H1 (cell line): ENCODE measurements around the gene MRM2. TPM values are rescaled to one million over a fixed set of nuclear protein-coding genes. Genes with fewer than 3 reads are reported as not detected.

Experiments
- KDM1A ChIP-seq: fragments of 200-600, 300-600 bp; sonication (generic); IDR thresholded peaks from 2 replicates; pipeline ENCODE4 v1.7.1; 2016; ENCODE audit warnings: mild to moderate bottlenecking, low read length, borderline replicate concordance
- POU5F1 ChIP-seq: IDR thresholded peaks from 2 replicates; pipeline ENCODE4 v1.6.1; 2011; ENCODE audit warnings: low read depth, mild to moderate bottlenecking, low read length, moderate library complexity
- SIN3A ChIP-seq, 2 experiments: IDR thresholded peaks in 1 of 2; conservative IDR thresholded peaks in 1 of 2; 2 replicates each; pipeline ENCODE4 v1.6.1; 2011 to 2012; ENCODE audit warnings: low read length in 2 of 2, improper control_type of control experiment in 1 of 2, low read depth in 1 of 2, mild to moderate bottlenecking in 1 of 2
- SP1 ChIP-seq: IDR thresholded peaks from 2 replicates; pipeline ENCODE4 v1.6.1; 2011; ENCODE audit warnings: low read depth, low read length
- TCF12 ChIP-seq: IDR thresholded peaks from 2 replicates; pipeline ENCODE4 v1.6.1; 2011; ENCODE audit warnings: low read depth, mild to moderate bottlenecking, low read length
- polyA plus RNA-seq, 7 experiments: library from polyadenylated mRNA; depleted of rRNA in 3 of 7; stranded (reverse) in 5 of 7; unstranded in 2 of 7; fragments of >200 nt in 5 of 7; fragments of 200-250 nt in 2 of 7; gene quantifications; 1 replicate in 5 of 7; 2 replicates in 1 of 7; 4 replicates in 1 of 7; pipeline versions ENCODE4 v1.2.1 to v1.2.3, GENCODE V29; 2011 to 2013; ENCODE audit warnings: missing spikeins in 2 of 7, mixed read lengths in 2 of 7
- total RNA-seq: library from RNA; stranded (reverse); fragmentation: NEBNext Ultra II Directional; extraction: Animal tissue kit (Norgen Biotek cat#: 25700); gene quantifications from 2 replicates; pipeline ENCODE4 v1.2.1, GENCODE V29; 2021

MRM2 gene
- total and polyA plus RNA-seq, 2 of the 8 experiments (the other 6 are each of a cell fraction or from before 2014, with no cell fraction given) = 17.2 to 38.6 TPM

DNA sequence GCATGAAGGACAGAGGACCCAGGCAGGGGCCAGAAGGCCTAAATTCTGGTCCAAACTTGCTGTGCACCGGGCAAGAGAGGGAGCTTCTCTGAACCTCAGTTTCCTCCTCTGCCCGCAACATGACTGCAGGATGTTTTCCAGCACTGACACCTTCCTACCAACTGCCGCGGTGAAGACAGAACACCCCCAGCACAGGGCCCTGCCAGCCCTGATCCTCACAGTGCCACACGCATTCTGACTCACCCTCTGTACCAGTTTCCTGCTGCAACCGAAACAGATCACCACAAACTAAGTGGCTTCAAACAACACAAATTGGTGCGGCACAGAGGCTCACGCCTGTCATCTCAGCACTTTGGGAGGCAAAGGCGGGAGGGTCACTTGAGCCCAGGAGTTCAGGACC is 27.4 kb downstream of the MRM2 start (continued):
- TF ChIP-seq SIN3A (conservative IDR thresholded peaks at IDR 0.05 in 1 of 2, IDR thresholded peaks at IDR 0.05 in 1 of 2; ENCODE audit: low read depth in 1 of 2, low read length in 2 of 2) (no peak), TCF12 (no peak), SP1 (no peak), KDM1A (no peak), POU5F1 (no peak)
